H1 (cell line): ENCODE results near the gene ACACA. TPM values are rescaled to one million over a fixed set of nuclear protein-coding genes. Genes with fewer than 3 reads are reported as not detected.
A peak's percentile ranks its signal among the peaks of the same experiment; 100 is the strongest.

Source experiments
- CTCF ChIA-PET: fragments of 300-600 bp; sonication (Branson Sonifier 250); formaldehyde crosslinking; loops from one replicate; lab custom pipeline; 2021; ENCODE audit not compliant: partially characterized antibody; lab: Charles Lee
- POLR2A ChIA-PET: fragments of 300-600 bp; sonication (Branson Sonifier 250); formaldehyde crosslinking; loops from one replicate; lab custom pipeline; 2021; ENCODE audit warnings: inconsistent platforms; ENCODE audit not compliant: partially characterized antibody; lab: Charles Lee
- DNase-seq, 2 experiments: peaks; one replicate each; pipeline versions ENCODE4 v3.0.0 to v3.0.0-alpha.2; 2010 to 2022; ENCODE audit warnings: low spot score in 2 of 2, low read depth in 1 of 2, mixed read lengths in 1 of 2
- FAIRE-seq: peaks from 2 replicates; lab custom pipeline; 2011; peaks lifted over from hg19 to GRCh38; lab: Jason Lieb, UNC
- H2AFZ ChIP-seq: 2 replicates; pipeline ENCODE4 v1.8.1; 2012; ENCODE audit warnings: low read length, inconsistent platforms
- H2AK5ac ChIP-seq: 2 replicates; pipeline ENCODE4 v1.6.1; 2013; ENCODE audit warnings: low read depth, low read length
- H2BK120ac ChIP-seq: replicated peaks from 2 replicates; pipeline ENCODE3; 2013; ENCODE audit warnings: low read depth, low read length, inconsistent platforms
- H2BK12ac ChIP-seq: 2 replicates; pipeline ENCODE4 v1.6.1; 2013; ENCODE audit warnings: low read depth, low read length
- H2BK15ac ChIP-seq: 2 replicates; pipeline ENCODE4 v1.6.1; 2013; ENCODE audit warnings: low read length
- H2BK20ac ChIP-seq: 2 replicates; pipeline ENCODE4 v1.6.1; 2013; ENCODE audit warnings: low read length
- H2BK5ac ChIP-seq: 2 replicates; pipeline ENCODE4 v1.6.1; 2013; ENCODE audit warnings: low read depth, low read length
- H3K14ac ChIP-seq: 2 replicates; pipeline ENCODE4 v1.6.1; 2013; ENCODE audit warnings: inconsistent platforms; ENCODE audit not compliant: insufficient read length
- H3K18ac ChIP-seq: 2 replicates; pipeline ENCODE4 v1.6.1; 2013; ENCODE audit warnings: low read length; ENCODE audit errors: extremely low read depth
- H3K23ac ChIP-seq: 2 replicates; pipeline ENCODE4 v1.6.1; 2013; ENCODE audit warnings: inconsistent platforms; ENCODE audit not compliant: insufficient read length
- H3K23me2 ChIP-seq: 2 replicates; pipeline ENCODE4 v1.6.1; 2013; ENCODE audit warnings: low read depth, low read length
- H3K27ac ChIP-seq: 2 replicates; pipeline ENCODE4 v1.6.1; 2011; ENCODE audit warnings: low read depth, low read length, inconsistent platforms
- H3K27me3 ChIP-seq, 4 experiments: replicated peaks in 1 of 4; 1 replicate in 1 of 4; 2 replicates in 3 of 4; pipeline versions ENCODE4 v1.6.1 to v1.8.1; 2011 to 2013; ENCODE audit warnings: low read length in 3 of 4, mild to moderate bottlenecking in 3 of 4, inconsistent platforms in 2 of 4, mixed read lengths in 2 of 4, moderate library complexity in 1 of 4; ENCODE audit not compliant: control insufficient read depth in 3 of 4, insufficient read depth in 3 of 4; ENCODE audit errors: extremely low read depth in 1 of 4
- H3K36me3 ChIP-seq, 4 experiments: 2 replicates each; pipeline versions ENCODE4 v1.6.1 to v1.8.1; 2011 to 2013; ENCODE audit warnings: mild to moderate bottlenecking in 4 of 4, low read length in 3 of 4, moderate library complexity in 2 of 4, control low read depth in 1 of 4, inconsistent platforms in 1 of 4; ENCODE audit not compliant: insufficient read depth in 4 of 4, control insufficient read depth in 2 of 4
- H3K4ac ChIP-seq: replicated peaks from 2 replicates; pipeline ENCODE3; 2013; ENCODE audit warnings: low read length, low read depth, mixed read lengths, inconsistent platforms; ENCODE audit not compliant: insufficient read length
- H3K4me1 ChIP-seq, 4 experiments: replicated peaks in 1 of 4; 1 replicate in 1 of 4; 2 replicates in 3 of 4; pipeline versions ENCODE4 v1.6.1 to v1.8.1; 2011 to 2013; ENCODE audit warnings: low read length in 3 of 4, inconsistent platforms in 2 of 4, mixed read lengths in 1 of 4; ENCODE audit not compliant: insufficient read depth in 4 of 4, control insufficient read depth in 3 of 4
- H3K4me2 ChIP-seq, 2 experiments: 2 replicates each; pipeline versions ENCODE4 v1.6.1 to v1.8.1; 2011 to 2013; ENCODE audit warnings: low read depth in 2 of 2, low read length in 2 of 2, control low read depth in 1 of 2, inconsistent platforms in 1 of 2, mild to moderate bottlenecking in 1 of 2; ENCODE audit not compliant: insufficient read depth in 1 of 2
- H3K4me3 ChIP-seq, 4 experiments: fragments of 200-600, 300-600 bp in 1 of 4; sonication (generic), shearing (Covaris generic), sonication (Bioruptor Twin) in 1 of 4; 2 replicates each; pipeline versions ENCODE4 v1.5.1 to v1.8.1; 2011 to 2016; ENCODE audit warnings: low read length in 4 of 4, low read depth in 3 of 4, control low read depth in 2 of 4, inconsistent platforms in 2 of 4, mild to moderate bottlenecking in 2 of 4, mixed read lengths in 1 of 4, moderate library complexity in 1 of 4; ENCODE audit not compliant: insufficient read depth in 2 of 4; ENCODE audit errors: extremely low read depth in 1 of 4
- H3K56ac ChIP-seq: replicated peaks from 2 replicates; pipeline ENCODE3; 2013; ENCODE audit warnings: low read depth, mild to moderate bottlenecking, mixed read lengths, low read length, inconsistent platforms; ENCODE audit not compliant: insufficient read length
- H3K79me1 ChIP-seq: 2 replicates; pipeline ENCODE4 v1.6.1; 2013; ENCODE audit warnings: low read depth, low read length, control low read depth
- H3K79me2 ChIP-seq, 2 experiments: 2 replicates each; pipeline versions ENCODE4 v1.6.1 to v1.8.1; 2012 to 2013; ENCODE audit warnings: low read length in 2 of 2, mild to moderate bottlenecking in 2 of 2, inconsistent platforms in 1 of 2; ENCODE audit not compliant: insufficient read depth in 2 of 2, control insufficient read depth in 1 of 2
- H3K9ac ChIP-seq, 4 experiments: replicated peaks in 1 of 4; 1 replicate in 1 of 4; 2 replicates in 3 of 4; pipeline versions ENCODE4 v1.6.1 to v1.8.1; 2011 to 2013; ENCODE audit warnings: low read depth in 3 of 4, low read length in 3 of 4, control low read depth in 2 of 4, mild to moderate bottlenecking in 2 of 4, moderate library complexity in 2 of 4, inconsistent platforms in 1 of 4; ENCODE audit errors: extremely low read depth in 1 of 4
- H3K9me3 ChIP-seq, 2 experiments: 2 replicates each; pipeline versions ENCODE4 v1.6.1 to v1.8.1; 2012 to 2013; ENCODE audit warnings: mild to moderate bottlenecking in 2 of 2, moderate library complexity in 2 of 2, control low read depth in 1 of 2, inconsistent platforms in 1 of 2, low read depth in 1 of 2, low read length in 1 of 2, mixed read lengths in 1 of 2; ENCODE audit not compliant: insufficient read depth in 2 of 2
- H4K20me1 ChIP-seq, 2 experiments: replicated peaks in 1 of 2; 2 replicates each; pipeline versions ENCODE3 to v1.8.1; 2011 to 2013; ENCODE audit warnings: inconsistent platforms in 2 of 2, low read length in 2 of 2, mild to moderate bottlenecking in 1 of 2; ENCODE audit not compliant: insufficient read depth in 2 of 2, control insufficient read depth in 1 of 2
- H4K5ac ChIP-seq: 2 replicates; pipeline ENCODE4 v1.6.1; 2013; ENCODE audit warnings: low read length, low read depth, mixed read lengths, inconsistent platforms; ENCODE audit not compliant: insufficient read length
- H4K8ac ChIP-seq: 2 replicates; pipeline ENCODE4 v1.8.0; 2013; ENCODE audit warnings: mild to moderate bottlenecking, moderate library complexity, low read length, inconsistent platforms; ENCODE audit not compliant: insufficient read depth; ENCODE audit errors: extremely low read depth
- H4K91ac ChIP-seq: replicated peaks from 2 replicates; pipeline ENCODE3; 2013; ENCODE audit warnings: low read length, mixed read lengths, inconsistent platforms; ENCODE audit not compliant: insufficient read length
- KDM4A ChIP-seq: IDR thresholded peaks from one replicate; pipeline ENCODE4 v1.7.1; 2012; ENCODE audit warnings: low read depth, mild to moderate bottlenecking, moderate library complexity, low read length, inconsistent platforms; ENCODE audit not compliant: severe bottlenecking
- SAP30 ChIP-seq: fragments of 300-600 bp; sonication (generic); IDR thresholded peaks from 2 replicates; pipeline ENCODE4 v1.7.1; 2012; ENCODE audit warnings: low read length, moderate library complexity, mild to moderate bottlenecking, inconsistent platforms; ENCODE audit not compliant: insufficient read depth, insufficient replicate concordance
- SIRT6 ChIP-seq: IDR thresholded peaks from one replicate; pipeline ENCODE4 v1.7.1; 2012; ENCODE audit warnings: low read length, inconsistent platforms
- SP2 ChIP-seq: IDR thresholded peaks from 2 replicates; pipeline ENCODE4 v1.6.1; 2012; ENCODE audit warnings: mild to moderate bottlenecking, low read length, inconsistent platforms
- WGBS, 2 experiments: shearing (Covaris generic) in 1 of 2; methylation state at CpG; one replicate each; pipeline versions ENCODE4 v1.1.6 to v1.1.7; 2013 to 2015; ENCODE audit warnings: low lambda C conversion rate in 2 of 2, mixed read lengths in 2 of 2, inconsistent platforms in 1 of 2, low coverage in 1 of 2, missing lambda C conversion rate in 1 of 2; ENCODE audit not compliant: insufficient replicate concordance in 2 of 2, insufficient coverage in 1 of 2, insufficient read length in 1 of 2; ENCODE audit errors: extremely low coverage in 1 of 2, missing lambda C conversion rate in 1 of 2; 5-methylcytosine and 5-hydroxymethylcytosine counted together
- polyA plus RNA-seq, 7 experiments: library from polyadenylated mRNA; depleted of rRNA in 3 of 7; stranded (reverse) in 5 of 7; unstranded in 2 of 7; fragments of >200 nt in 5 of 7; fragments of 200-250 nt in 2 of 7; gene quantifications; 1 replicate in 5 of 7; 2 replicates in 1 of 7; 4 replicates in 1 of 7; pipeline versions ENCODE4 v1.2.1 to v1.2.3, GENCODE V29; 2011 to 2013; ENCODE audit warnings: missing spikeins in 2 of 7, mixed read lengths in 2 of 7
- total RNA-seq: library from RNA; stranded (reverse); fragmentation: NEBNext Ultra II Directional; extraction: Animal tissue kit (Norgen Biotek cat#: 25700); gene quantifications from 2 replicates; pipeline ENCODE4 v1.2.1, GENCODE V29; 2021
- TF ChIP-seq, protein P1 (sequence below): IDR thresholded peaks from 2 replicates; pipeline ENCODE4 v1.6.1; 2011; ENCODE audit warnings: low read length, improper control_type of control experiment

ACACA gene
- total and polyA plus RNA-seq, 2 of the 8 experiments (the other 6 are each of a cell fraction or from before 2014, with no cell fraction given): 74.0 to 160 TPM

DNA sequence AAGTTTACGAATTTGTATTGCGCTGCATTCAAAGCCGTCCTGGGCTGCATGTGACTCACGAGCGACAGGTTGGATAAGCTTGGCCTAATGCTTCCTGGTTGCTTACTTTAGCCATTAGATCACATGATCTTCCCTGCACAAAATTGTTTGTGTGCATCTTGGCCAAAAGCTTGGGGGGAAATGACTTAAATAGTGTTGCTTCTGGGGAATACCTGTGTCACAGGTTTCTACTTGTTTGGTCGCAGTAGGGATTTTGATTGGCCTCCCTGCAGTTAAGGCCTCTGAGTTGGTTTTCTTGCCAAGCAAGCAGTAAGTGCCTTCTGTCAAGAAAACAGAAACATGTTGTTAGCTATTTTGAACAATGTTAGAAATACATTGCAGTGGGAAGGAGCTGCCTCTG is 43.5 kb upstream of the ACACA start:
- POLR2A ChIA-PET: interaction anchor here (0.9 kb wide), 1 partner anchor 17 kb away, joined by 4 read pairs; no protein-coding TSS in a partner anchor
- H3K4me2 ChIP-seq: no peak overlapping the region
- H3K9me3 ChIP-seq: no peaks in the 10 kb centered on the region
- DNase-seq: no peak
- no peak overlapping the region for H4K5ac ChIP-seq
- no peaks in the 10 kb centered on the region for H3K79me2 ChIP-seq
- no peak overlapping the region for H3K4ac ChIP-seq
- H3K18ac ChIP-seq: no peak overlapping the region
- no peak overlapping the region for H3K4me3 ChIP-seq
- H2BK15ac ChIP-seq: no peak overlapping the region
- no peak overlapping the region for H2AK5ac ChIP-seq
- no peaks in the 10 kb centered on the region for H4K20me1 ChIP-seq
- CTCF ChIA-PET: interaction anchor here (0.6 to 3.6 kb wide), 6 partner anchors 11 to 77 kb away, joined by 3 to 39 read pairs (median 3); no protein-coding TSS in a partner anchor
- no peaks in the 10 kb centered on the region for H3K23me2 ChIP-seq
- whole genome bisulfite sequencing, 2 experiments: 89% methylated on average over 6 of the region's 6 CpGs; no CpG with 5 or more reads in 1 of the 2 experiments
- no peak overlapping the region for H2BK12ac ChIP-seq
- H3K14ac ChIP-seq: no peak overlapping the region
- H2BK5ac ChIP-seq: no peak overlapping the region
- no peak overlapping the region for H2BK120ac ChIP-seq
- H2AFZ ChIP-seq: no peak overlapping the region
- peaks cover 0 to 8% (median 7%) of the 10 kb centered on the region in 4 experiments; a peak in 4 of 7 replicates for H3K4me1 ChIP-seq
- H3K79me1 ChIP-seq: no peaks in the 10 kb centered on the region
- no peak for FAIRE-seq
- 0 out of 2 replicates have a peak overlapping the region, but pooled peaks have one; percentile 22 for H3K27ac ChIP-seq
- H3K23ac ChIP-seq: no peak overlapping the region
- no peak overlapping the region for H2BK20ac ChIP-seq
- H3K27me3 ChIP-seq: no peaks in the 10 kb centered on the region
- H3K36me3 ChIP-seq: peaks cover 0 to 7% (median 0%) of the 10 kb centered on the region in 4 experiments; a peak in 3 of 8 replicates
- no peak overlapping the region for H4K91ac ChIP-seq
- H3K56ac ChIP-seq: no peak overlapping the region
- no peak overlapping the region for H4K8ac ChIP-seq
- H3K9ac ChIP-seq: no peak overlapping the region
- TF ChIP-seq KDM4A: no peak
- TF ChIP-seq SAP30: no peak
- TF ChIP-seq, protein P1, sequence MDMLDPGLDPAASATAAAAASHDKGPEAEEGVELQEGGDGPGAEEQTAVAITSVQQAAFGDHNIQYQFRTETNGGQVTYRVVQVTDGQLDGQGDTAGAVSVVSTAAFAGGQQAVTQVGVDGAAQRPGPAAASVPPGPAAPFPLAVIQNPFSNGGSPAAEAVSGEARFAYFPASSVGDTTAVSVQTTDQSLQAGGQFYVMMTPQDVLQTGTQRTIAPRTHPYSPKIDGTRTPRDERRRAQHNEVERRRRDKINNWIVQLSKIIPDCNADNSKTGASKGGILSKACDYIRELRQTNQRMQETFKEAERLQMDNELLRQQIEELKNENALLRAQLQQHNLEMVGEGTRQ: no peak
- TF ChIP-seq SP2: no peak
- TF ChIP-seq SIRT6: no peak
